Head of caudate nucleus (tissue), 42 donors: ENCODE results near the gene KCNQ2.

ENCODE experiments used
- DNase-seq, 42 donors: peaks; one replicate each; pipeline versions ENCODE4 v3.0.0 to v3.0.0-alpha.2; 2020 to 2021; ENCODE audit warnings: mixed read lengths in 7 of 42
- intact Hi-C: fragments of 100-400 bp; cut with DNase I; formaldehyde crosslinking; loops from one replicate; pipeline ENCODE4 v1.15.0; 2022

Gene KCNQ2

GRCh38 chr20:63503524-63503923, 31.1 kb upstream of the KCNQ2 start:
- peak in 2 of 42 donors; percentile 1 to 17 for DNase-seq
- intact Hi-C loops = loop anchor here (10.0 kb wide), 1 partner anchor 351 kb away; no protein-coding TSS in a partner anchor

DNA sequence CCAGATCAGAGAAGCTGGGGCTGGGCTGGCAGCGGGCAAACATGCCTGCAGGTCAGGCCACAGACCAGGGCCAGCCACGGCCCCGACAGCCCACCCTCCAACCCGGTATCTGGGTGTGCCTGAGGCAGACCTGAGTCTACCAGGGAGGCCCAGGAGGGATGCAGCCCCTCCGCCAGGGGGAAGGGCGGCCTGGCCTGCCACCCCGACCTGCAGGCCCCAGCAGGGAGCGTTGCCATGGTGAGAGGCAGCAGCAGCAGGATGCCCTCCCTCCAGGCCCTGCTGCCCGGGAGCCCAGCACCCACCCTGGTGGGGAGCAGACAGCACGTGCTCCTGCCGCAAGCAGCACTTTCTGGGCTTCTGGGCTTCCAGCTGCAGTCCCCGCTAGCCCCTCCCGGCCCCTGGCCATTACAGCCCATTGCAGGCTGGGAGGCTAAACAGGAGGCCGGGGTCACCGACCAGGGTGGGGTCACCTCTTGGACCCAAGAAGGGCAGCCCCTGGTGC, 30.3 kb upstream of the KCNQ2 start:
- intact Hi-C loops = loop anchor here (10.0 kb wide), 1 partner anchor 352 kb away; no protein-coding TSS in a partner anchor
- peak in 2 of 42 donors; percentile 26 to 35 for DNase-seq

GRCh38 chr20:63501818-63502670, 29.6 kb upstream of the KCNQ2 start:
- intact Hi-C loops = loop anchor here (10.0 kb wide), 1 partner anchor 353 kb away; no protein-coding TSS in a partner anchor
- DNase-seq = peak; percentile 63 to 93 (median 86)

DNA sequence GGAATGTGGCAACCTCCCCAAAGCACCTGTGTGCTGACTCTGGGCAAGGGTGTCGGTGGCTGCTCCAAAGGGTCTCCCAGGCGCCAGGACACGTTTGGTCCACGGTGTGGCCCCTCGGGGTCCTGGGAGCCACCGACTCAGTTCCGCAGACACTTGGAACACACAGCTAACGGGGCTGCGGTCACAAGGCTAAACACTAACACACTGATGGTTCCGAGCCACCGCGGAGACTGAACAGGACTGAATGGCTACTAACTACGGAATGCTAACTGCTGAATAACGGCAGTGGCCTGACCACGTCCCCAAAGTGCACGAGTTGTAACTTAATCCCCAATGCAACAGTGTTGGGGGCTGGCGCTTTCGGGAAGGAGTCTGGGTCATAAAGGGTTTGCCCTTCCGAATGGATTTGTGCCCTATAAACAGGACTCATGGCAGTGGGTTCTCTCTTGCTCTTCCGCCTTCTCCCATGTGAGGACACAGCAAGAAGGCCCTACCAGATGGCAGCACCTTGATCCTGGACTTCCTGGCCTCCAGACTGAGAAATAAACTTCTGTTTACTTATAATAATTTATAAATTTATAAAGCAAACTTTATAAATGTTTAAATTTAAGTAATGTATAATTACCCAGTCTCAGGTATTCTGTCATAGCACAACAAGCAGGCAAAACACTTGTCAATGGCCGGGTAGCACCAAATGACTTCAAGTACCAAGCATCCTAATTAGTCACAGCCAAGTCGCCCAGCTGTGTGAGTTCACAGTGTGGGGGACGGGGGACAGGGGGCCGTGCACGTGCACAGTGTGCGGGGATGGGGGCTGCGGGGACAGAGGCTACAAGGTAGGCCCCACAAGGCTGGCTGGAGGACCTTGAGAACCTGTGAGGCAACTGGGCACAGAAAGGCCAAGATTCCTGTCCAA, 28.7 kb upstream of the KCNQ2 start:
- intact Hi-C loops = loop anchor here (10.0 kb wide), 1 partner anchor 354 kb away; no protein-coding TSS in a partner anchor
- DNase-seq = peak in 1 of 42 donors; percentile 29

GRCh38 chr20:63500151-63500901, 27.9 kb upstream of the KCNQ2 start:
- intact Hi-C loops = loop anchor here (10.0 kb wide), 1 partner anchor 354 kb away; no protein-coding TSS in a partner anchor

DNA sequence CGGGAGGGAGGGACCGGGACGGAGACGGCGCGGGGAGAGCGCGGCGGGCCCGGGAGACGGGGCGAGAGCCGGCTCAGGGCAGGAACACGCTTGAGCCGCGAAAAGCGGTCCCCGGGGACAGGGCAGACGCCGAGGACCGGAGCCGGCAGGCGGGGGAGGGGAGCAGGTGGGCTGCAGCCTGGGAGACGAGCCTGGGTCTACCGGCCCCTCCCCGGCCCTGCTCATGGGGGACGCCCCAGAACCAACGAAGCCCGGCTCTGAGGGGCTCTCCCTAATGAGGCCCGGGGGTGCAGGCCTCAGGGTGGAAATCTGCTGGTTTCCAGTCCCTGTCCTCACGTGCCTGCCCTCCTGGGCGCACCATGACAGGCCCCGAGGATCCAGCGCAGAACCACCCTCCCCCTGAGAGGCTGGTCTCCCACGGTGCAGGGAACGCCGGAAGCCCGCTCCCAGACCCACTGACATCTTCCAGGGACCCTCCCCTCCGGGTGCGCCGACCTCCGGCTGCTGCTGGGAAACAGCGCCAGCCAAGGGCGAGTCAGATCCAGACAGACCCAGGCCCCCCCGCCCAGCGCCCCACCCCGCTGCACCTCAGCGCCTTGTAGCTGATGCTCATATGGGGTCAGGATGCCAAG, 27.0 kb upstream of the KCNQ2 start:
- intact Hi-C loops = no loop called here
- peak in 1 of 42 donors; percentile 6 for DNase-seq

More at GRCh38 chr20:63500151-63500901, 27.9 kb upstream of the KCNQ2 start:
- peak in 1 of 42 donors; percentile 29 for DNase-seq

- peak in 41 of 42 donors; percentile 22 to 84 (median 68) for DNase-seq
Measured at GRCh38 chr20:63498960-63499337, 26.5 kb upstream of the KCNQ2 start, which contains the start of gene EEF1A2. Gene EEF1A2 (minus strand): TSS chr20:63499083. CDS start chr20:63497763, 1,320 bp downstream.

DNA sequence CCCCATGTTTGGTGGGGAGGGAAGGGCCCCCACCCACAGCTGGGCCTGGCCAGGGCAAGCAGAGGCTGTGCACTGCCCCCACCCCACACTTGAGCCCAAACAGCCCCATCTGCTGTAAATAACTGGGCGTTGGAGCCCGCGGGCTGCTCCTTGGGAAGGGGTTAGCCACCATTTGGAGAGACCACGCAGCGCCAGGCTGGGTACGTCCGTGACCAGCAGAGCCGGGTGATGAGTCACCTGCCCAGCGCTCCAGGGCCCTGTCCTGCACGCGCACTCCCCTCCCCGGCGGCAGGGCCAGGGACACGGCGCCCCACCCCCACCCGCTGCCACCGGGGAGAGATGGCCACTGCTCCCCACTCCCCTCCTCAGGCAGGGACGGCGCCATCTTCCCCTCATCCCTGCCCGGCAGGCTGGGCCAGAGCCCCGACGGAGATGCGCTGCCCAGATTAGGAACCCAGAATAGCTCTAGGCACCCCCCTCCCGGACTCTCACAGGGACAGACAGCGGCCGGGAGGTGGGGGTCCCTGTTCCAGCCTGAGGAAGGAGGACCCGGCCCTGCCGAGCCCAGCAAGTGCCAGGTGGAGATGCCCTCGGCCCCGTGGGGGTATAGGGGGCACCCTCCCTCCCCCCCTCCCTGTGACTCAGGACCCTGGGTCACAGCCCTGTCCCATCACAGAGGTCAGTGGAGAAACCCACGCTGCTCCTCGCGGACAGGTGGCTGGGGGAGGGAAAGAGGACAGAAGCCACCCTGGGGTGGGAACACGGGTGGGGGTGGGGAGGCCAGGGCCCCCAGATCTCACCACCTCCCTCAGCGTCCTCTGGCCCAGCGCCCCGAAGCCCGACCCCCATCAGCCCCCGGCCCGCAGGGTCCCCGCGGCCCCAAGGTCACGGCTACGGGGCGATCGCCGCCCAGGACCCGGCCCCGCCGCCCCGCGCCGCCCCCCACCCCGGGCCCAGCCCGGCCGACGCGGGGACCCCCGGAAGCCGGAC, 25.8 kb upstream of the KCNQ2 start:
- peak in 3 of 42 donors; percentile 39 to 66 (median 44) for DNase-seq
- intact Hi-C loops = no loop called here

More at GRCh38 chr20:63498960-63499337, 26.5 kb upstream of the KCNQ2 start, which contains the start of gene EEF1A2:
- intact Hi-C loops = no loop called here

DNA sequence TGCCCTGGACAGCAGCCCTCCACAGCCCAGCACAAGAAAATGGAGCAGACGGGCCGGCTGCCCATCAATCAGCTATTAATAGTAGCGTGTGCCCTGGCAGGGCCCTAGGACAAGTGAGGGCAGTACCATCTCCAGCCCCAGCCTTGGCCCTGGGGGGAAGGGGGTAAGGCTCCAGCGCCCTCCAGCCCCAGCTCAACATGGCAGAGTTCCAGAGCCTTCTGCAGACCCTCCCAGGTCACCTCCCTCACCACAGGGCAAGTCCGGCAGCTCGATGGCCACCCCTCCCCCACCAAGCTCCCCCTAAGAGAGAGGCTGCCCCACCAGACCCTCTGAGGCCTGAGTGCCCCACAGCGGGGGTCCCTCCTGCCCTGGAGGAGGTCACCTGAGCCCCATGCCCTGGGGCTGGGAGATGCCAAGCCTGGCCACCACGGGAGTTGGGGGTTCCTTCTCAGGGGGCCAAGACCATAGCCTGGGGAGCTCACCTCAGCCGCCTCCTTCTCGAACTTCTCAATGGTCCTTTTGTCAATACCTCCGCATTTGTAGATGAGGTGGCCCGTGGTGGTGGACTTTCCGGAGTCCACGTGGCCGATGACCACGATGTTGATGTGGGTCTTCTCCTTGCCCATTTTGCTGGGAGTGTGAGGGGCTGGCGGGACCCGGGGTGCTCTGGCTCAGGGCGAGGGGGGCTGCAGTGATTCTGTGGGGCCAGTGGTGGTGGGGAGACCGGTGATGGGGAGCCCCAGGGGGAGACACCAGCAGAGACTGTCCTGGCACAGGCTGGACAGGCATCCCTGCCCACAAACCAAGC, 24.9 kb upstream of the KCNQ2 start:
- DNase-seq = no peak
- intact Hi-C loops = no loop called here

DNA sequence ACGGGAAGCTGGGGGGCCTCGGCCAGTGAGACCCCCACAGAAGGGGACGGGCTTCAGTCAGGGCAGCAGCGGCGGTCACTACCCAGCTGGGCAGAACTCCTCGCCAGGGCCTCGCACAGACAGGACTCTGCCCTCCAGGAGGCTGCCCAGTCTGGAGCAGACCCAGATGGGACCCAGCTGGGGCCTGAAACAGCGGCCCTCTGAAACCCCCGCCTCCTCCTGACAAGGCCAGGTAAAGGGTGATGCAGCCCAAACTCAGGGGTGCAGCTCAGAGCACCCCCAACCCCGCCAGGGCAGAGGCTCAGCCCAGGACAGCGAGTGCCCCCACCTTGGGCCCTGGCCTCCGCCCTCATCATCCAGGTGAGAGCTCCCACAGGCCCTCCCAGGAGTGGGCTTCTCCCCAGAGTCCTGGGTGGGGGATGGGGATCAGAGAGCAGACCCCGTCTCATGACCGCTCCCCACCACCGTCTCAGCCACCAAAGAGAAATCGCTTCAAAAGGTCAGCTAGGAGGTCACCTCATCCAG, 24.2 kb upstream of the KCNQ2 start:
- no peak for DNase-seq

DNA sequence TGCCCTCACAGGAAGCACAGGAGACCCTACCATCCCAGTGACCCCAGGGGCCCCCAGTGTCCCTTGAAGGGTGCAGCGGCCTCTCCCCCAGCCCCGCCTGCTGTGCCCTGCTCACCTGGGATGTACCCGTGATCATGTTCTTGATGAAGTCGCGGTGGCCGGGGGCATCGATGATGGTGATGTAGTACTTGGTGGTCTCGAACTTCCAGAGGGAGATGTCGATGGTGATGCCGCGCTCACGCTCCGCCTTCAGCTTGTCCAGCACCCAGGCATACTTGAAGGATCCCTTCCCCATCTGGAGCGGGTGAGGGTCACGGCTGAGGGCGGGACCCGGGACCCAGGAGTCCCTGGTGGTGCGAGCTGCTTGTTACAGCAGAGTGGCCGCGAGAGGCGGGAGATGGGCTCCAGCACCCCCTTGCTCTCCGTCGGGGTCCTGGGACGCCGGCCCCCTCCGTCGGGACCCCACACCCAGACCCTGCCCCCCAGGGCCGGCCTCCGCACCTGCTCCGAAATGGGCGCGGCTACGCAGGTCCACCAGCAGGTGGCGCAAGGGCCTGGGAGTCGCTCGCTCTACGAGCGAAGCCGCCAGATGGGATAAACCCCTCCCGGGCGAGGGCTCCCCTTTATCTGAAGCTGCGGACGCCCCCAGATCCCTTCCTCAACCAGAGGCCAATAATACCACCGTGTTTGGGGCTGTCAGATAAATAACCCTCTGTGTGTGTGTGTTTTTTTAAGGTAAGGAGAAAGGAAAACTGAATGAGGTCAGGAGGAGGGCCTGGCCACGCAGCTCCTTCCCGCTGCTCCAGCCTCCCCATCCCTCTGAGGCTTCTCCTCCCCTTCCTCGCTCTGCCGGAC, 23.5 kb upstream of the KCNQ2 start:
- intact Hi-C loops = no loop called here
- DNase-seq = peak; percentile 39 to 89 (median 73)

More for the DNA sequence above, 24.2 kb upstream of the KCNQ2 start:
- intact Hi-C loops = no loop called here

DNA sequence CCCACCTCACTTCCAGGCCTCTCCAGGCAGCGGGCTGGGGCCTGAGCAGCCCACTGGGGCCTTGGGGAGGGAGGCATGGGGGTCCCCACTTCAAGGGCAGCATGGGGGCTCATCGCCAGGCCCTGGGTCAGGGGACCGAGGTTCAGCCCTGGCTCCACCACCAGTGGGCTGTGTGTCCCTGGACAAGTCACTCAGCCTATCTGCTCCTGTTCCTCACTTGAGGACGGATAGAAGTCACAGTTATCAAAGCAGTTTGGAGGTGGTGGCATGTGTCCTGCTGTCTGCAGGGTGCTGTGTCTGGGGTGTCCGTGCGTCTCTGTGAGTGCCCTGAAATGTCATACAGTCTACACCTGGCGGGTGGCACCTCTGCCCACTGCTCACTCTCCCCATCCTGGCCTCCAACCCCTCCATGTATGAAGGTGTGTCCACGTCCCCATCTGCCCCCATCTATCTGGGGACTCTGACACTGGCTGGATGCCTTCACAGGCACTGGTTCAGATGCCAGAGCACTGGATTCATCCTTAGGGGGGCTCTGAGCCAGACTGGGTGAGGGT, 22.8 kb upstream of the KCNQ2 start:
- DNase-seq = no peak
- intact Hi-C loops = no loop called here

DNA sequence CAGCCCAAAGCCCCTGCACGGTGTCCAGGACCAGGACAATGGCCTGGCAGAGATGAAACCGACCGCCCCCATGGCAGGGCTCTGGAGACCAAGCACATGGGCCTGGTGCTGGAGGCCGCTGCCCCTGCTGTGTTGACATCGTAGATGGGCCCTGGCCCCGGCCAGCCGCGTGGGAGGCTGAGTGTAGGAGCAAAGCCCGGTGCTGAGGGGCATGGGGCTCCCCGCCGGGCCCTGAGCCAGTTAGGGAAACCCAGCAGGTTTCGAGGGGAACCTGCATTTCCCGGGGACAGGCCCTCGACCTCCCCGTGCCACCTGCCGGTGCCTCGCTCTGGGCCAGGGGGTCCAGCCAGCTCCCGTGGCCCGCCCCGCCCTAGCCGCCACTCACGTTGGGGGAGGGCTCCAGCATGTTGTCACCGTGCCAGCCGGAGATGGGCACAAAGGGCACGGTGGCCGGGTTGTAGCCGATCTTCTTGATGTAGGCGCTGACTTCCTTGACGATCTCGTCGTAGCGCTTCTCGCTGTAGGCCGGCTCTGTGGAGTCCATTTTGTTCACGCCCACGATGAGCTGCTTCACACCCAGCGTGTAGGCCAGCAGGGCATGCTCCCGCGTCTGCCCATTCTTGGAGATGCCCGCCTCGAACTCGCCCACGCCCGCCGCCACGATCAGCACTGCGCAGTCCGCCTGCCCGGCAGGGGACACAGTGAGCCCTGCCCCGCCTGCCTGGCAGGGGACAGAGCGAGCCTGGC, 22.1 kb upstream of the KCNQ2 start:
- no peak for DNase-seq
- intact Hi-C loops = no loop called here

GRCh38 chr20:63494084-63494419, 21.6 kb upstream of the KCNQ2 start:
- intact Hi-C loops = no loop called here
- no peak for DNase-seq
